ENCODE measurements around the gene NIPAL1. TPM values are rescaled to one million over a fixed set of nuclear protein-coding genes. Genes with fewer than 3 reads are reported as not detected.

The NIPAL1 gene
- total and polyA plus RNA-seq, 10 donors: 0.06 to 2.0 (median 0.51) TPM; not detected in 2

- TF ChIP-seq CTCF (IDR thresholded peaks at IDR 0.05 in 8 of 11, conservative IDR thresholded peaks at IDR 0.05 in 3 of 11) (no peak), POLR2AphosphoS5 (IDR thresholded peaks at IDR 0.05) (no peak), POLR2A (IDR thresholded peaks at IDR 0.05) (no peak)
- Histone ChIP-seq H3K27me3 (replicated peaks in 1 of 7) (peaks cover 0 to 69% (median 0%) of the 10 kb centered on the region in 7 donors), H3K36me3 (no peaks in the 10 kb centered on the region), H3K4me1 (peaks cover 15 to 53% (median 27%) of the 10 kb centered on the region in 6 donors), H3K27ac (no peak overlapping the region), H3K9me3 (no peaks in the 10 kb centered on the region), H3K4me3 (no peak overlapping the region)
- no peak for DNase-seq
- intact Hi-C loops (cut with DNase I; ENCODE audit: low total_unique reads): no loop called here
- WGBS, 5 donors: 69 to 84% (median 79%) methylated on average over 8 of the region's 8 CpGs
These were observed 32.9 kb downstream of the NIPAL1 start for GRCh38 chr4:48049483-48049882.

GRCh38 chr4:48051078-48051477, 34.5 kb downstream of the NIPAL1 start:
- intact Hi-C loops (cut with DNase I; ENCODE audit: low total_unique reads): no loop called here
- H3K27me3 ChIP-seq (replicated peaks in 1 of 7): peaks cover 0 to 53% (median 0%) of the 10 kb centered on the region in 7 donors
- H3K4me3 ChIP-seq: no peak overlapping the region
- DNase-seq: no peak
- H3K36me3 ChIP-seq: no peaks in the 10 kb centered on the region
- 88 to 94% (median 92%) methylated on average over 1 of the region's 1 CpG for WGBS, 5 donors
- no peak overlapping the region for H3K27ac ChIP-seq
- TF ChIP-seq POLR2AphosphoS5 (IDR thresholded peaks at IDR 0.05) (no peak), POLR2A (IDR thresholded peaks at IDR 0.05) (no peak), CTCF (IDR thresholded peaks at IDR 0.05 in 8 of 11, conservative IDR thresholded peaks at IDR 0.05 in 3 of 11) (no peak)
- H3K9me3 ChIP-seq: no peaks in the 10 kb centered on the region
- peaks cover 14 to 37% (median 24%) of the 10 kb centered on the region in 6 donors for H3K4me1 ChIP-seq

GRCh38 chr4:48058617-48059530, 42.3 kb downstream of the NIPAL1 start:
- no peaks in the 10 kb centered on the region for H3K4me1 ChIP-seq
- WGBS, 5 donors: 69 to 82% (median 79%) methylated on average over 5 of the region's 5 CpGs
- TF ChIP-seq POLR2AphosphoS5 (IDR thresholded peaks at IDR 0.05): no peak
- no peak for TF ChIP-seq CTCF (IDR thresholded peaks at IDR 0.05 in 8 of 11, conservative IDR thresholded peaks at IDR 0.05 in 3 of 11)
- no peak for TF ChIP-seq POLR2A (IDR thresholded peaks at IDR 0.05)
- DNase-seq: no peak
- no peak overlapping the region for H3K27ac ChIP-seq
- H3K9me3 ChIP-seq: peaks cover 0 to 12% (median 0%) of the 10 kb centered on the region in 8 donors
- no peaks in the 10 kb centered on the region for H3K27me3 ChIP-seq (replicated peaks in 1 of 7)
- H3K4me3 ChIP-seq: no peak overlapping the region
- intact Hi-C loops (cut with DNase I; ENCODE audit: low total_unique reads): no loop called here
- H3K36me3 ChIP-seq: no peaks in the 10 kb centered on the region

GRCh38 chr4:48064349-48064748, 47.8 kb downstream of the NIPAL1 start:
- Histone ChIP-seq H3K27ac (no peak overlapping the region), H3K4me3 (no peak overlapping the region), H3K4me1 (no peaks in the 10 kb centered on the region), H3K9me3 (peaks cover 0 to 12% (median 0%) of the 10 kb centered on the region in 8 donors), H3K36me3 (peaks cover 0 to 12% (median 0%) of the 10 kb centered on the region in 6 donors), H3K27me3 (replicated peaks in 1 of 7) (no peaks in the 10 kb centered on the region)
- TF ChIP-seq CTCF (IDR thresholded peaks at IDR 0.05 in 8 of 11, conservative IDR thresholded peaks at IDR 0.05 in 3 of 11) (no peak), POLR2A (IDR thresholded peaks at IDR 0.05) (no peak)
- WGBS, 5 donors: 60 to 76% (median 69%) methylated on average over 3 of the region's 3 CpGs
- intact Hi-C loops (cut with DNase I; ENCODE audit: low total_unique reads): no loop called here
- DNase-seq: no peak

All from spleen (tissue), 11 donors.